ENCODE data around the gene PARP11.
A peak's percentile ranks its signal among the peaks of the same experiment; 100 is the strongest.

The PARP11 gene

GRCh38 chr12:3872800-3873636 lies at the start of gene PARP11:
Gene PARP11 (minus strand): TSS chr12:3873399. CDS start chr12:3873229, 170 bp downstream.
- DNase-seq: peak; percentile 81

GRCh38 chr12:3922033-3922432 lies 48.8 kb upstream of the PARP11 start:
- DNase-seq: no peak

DNA sequence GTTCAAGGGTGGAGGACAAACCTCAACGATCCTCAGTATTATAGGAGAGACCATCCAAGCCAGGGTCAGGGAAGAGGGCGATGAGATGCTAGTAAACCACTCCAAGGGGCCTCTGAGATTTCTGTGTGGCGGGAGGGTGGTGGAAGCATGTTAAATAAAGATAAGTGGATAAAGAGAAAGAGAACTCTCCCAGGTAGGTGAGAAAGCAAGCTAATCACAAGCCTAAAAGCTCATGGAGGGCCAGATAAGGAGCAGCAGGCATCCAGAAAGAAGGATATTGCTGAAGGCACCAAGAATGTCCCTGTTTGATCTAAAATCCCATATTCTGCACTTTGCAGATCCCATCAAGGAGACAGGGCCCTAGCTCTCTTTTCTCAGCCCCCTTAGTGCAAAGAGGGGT lies 48.3 kb upstream of the PARP11 start:
- no peak for DNase-seq

DNA sequence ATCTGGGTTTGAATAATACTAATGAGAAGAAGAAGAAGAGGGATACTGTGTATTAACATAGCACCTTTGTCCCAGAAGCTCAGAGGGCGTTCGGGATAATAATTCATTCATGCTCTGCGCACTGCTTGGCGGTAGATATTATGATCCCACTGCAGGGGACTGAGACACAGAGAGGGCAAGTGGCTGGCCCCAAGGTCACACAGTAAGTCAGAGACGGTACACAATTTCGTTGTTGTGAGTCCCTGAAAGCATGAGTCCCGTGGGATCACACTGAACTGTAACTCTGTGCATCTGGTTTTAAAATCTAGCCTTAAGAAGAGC lies 47.9 kb upstream of the PARP11 start:
- DNase-seq: no peak

DNA sequence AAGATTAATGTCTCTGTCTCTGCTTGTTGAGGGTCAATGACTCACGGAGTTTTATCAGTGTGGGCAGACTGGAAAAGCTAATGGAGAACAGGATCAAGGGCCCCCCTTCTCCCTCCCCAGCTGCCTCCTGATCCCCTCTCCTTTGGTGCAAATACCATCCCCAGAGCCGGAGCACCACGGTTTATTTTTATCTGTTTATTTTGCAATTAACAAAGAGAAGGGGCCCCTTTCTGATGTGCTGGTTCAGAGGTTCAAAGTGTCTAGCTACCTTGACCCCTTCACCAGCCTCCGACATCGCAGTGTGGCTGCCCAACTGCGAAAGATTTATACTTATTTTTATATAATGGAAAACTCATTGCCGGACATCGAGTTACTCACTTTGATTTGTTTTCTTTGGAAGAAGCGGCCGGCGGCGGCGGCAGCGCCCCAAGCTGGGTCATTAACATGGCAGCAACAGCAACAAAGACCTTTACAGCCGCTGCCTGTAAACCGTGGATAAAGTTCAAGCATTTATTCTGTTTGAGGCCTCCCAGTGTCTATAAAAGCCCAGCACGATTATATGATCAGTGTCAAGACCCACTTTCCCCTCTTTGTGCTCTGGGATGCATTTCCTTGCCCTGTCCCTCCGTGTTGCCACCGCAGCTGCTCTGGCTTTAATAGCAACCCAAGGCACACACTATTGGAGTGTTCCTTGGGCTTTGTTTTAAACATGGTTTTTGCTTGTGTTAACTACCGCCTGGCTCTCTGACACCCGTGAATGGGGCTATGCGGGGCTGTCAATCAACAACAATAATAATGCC lies 47.4 kb upstream of the PARP11 start:
- DNase-seq: no peak

- DNase-seq: no peak
Measured at GRCh38 chr12:3913278-3913677, 40.1 kb upstream of the PARP11 start.

DNA sequence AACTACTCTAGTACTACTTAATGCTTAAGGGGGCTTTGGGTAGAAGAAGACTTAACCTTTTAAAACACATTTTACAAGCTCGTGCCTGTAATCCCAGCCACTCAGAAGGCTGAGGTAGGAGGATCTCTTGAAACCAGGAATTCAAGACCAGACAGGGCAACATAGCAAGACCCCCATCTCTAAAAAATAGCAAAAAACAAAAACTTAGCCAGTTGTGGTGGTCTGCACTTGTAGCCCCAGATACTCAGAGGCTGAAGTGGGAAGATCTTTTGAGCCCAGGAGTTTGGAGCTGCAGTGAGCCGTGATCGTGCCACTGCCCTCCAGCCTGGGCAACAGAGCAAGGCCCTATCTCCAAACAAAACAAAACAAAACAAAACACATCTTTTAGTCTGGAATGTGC lies 39.7 kb upstream of the PARP11 start:
- DNase-seq: no peak

DNA sequence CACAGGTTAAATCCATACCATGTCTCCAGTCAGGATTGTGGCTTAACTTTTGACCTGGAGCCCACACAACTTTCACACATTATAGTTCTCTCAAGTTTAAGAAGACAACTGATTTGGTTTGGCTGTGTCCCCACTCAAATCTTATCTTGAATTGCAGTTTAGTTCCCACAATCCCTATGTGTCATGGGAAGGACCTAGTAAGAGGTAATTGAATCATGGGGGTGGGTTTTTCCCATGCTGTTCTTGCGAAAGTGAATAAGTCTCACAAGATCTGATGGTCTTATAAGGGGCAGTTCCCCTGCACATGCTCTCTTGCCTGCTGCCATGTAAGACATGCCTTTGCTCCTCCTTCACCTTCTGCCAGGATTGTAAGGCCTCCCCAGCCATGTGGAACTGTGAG lies 38.2 kb upstream of the PARP11 start:
- DNase-seq: no peak

- DNase-seq: no peak
Measured at GRCh38 chr12:3905664-3906063, 32.5 kb upstream of the PARP11 start.

DNA sequence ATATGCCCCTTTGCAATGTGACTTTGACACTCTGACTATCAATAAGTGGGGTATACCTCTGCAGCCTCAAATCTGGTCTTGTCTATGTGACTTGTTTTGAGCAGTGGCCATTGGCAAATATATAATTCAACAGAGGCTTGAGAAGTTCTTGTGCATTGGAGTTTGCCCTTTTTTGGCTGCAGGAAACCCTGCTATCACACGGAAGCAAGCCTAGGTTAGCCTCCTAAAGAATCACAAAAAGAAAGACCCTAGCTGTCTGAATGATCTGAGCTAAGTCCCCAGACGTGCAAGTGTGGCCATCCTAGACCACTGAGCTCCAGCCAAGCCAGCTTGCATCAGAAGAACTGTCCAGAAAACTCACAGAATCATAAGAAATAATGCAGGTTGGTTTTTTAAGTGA lies 31.8 kb upstream of the PARP11 start:
- DNase-seq: no peak

DNA sequence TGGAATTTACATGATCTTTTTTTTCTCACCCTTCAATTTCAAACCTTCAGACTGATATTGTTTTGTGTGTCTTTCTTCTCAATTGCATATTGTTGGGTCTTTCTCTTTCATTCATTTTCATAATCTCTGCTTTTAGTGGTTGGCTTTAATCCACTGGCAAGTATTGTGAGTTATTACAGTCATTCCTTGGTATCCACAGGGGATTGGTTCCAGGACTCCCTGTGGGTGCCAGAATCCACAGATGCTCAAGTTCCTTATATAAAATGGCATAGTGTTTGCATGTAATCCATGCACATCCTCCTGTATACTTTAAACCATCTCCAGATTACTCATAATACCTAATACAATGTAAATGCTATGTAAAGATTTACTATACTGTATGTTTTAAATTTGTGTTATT lies 29.7 kb upstream of the PARP11 start:
- DNase-seq: no peak

- no peak for DNase-seq
Measured at GRCh38 chr12:3901116-3901515, 27.9 kb upstream of the PARP11 start.

DNA sequence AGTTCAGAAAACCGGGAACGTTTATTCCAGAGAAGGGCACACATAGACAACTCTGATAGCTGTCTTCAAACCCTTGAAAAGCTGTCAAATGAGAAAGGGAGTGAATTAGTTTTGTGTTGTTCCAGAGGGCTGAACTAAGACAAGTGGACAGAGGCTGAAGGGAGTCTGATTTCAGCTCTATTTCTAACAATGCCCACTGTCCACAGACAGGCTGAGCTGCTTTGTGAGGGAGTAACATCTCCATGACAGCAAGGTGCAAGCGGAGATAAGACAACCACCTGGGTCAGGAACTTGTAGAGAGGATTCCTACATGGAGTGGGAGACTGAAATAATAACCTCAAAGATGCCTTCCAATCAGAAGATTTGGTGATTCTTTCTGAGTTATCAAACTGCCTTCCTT lies 25.6 kb upstream of the PARP11 start:
- DNase-seq: no peak

DNA sequence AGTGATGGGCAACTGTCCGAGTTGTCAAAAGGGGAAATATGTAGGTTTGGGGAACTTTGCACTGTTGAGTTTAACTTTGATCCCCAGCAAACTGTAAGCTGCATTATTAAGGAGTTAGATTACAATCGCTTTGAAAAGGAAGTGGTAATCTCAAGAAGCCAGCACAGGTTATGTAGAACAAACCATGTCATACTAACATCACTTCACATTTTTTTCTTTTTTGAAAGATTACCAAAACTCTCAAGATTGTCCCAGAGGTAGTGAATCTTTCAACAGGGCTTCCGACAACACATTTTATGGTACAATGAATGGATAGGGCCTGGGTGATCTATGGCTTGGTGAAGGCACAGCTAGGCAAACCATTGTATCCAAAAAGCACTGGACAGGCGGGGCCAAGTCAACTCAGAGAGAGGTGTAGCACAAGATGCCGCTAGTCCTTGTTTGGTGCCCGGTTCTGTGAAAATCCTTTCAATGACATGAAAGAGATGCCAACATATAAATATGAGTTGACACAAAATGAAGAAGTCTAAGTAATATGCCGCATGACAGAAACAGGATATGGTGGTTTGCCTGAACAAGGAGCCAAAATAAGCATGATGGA lies 24.3 kb upstream of the PARP11 start:
- DNase-seq: no peak

DNA sequence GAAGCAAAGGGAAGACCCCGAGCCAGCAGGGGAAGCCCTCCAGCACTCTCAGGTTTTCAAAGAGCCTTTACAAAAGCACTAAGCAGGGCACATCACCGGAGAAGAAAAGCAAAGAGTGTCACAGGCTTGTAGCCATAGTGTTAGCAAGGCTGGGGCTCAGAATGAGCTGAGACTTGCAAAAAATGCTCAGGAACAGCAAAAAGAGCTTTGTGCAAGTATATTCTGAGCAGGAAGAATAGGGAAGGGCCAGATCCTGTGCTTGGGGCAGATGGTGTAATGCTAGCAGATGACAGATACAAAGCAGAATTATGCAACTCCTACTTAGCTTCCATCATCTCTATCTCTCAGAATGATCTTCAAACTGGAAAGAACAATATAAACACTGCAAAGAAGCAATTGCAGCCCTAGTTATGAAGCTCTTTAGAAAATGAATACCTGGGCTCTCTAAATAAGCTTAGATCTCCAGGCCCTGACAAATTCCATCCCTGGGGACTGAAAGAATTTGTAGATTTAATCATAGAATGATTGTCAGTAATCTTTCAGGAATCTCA lies 23.7 kb upstream of the PARP11 start:
- DNase-seq: no peak

GRCh38 chr12:3896356-3896755 lies 23.2 kb upstream of the PARP11 start:
- DNase-seq: no peak

DNA sequence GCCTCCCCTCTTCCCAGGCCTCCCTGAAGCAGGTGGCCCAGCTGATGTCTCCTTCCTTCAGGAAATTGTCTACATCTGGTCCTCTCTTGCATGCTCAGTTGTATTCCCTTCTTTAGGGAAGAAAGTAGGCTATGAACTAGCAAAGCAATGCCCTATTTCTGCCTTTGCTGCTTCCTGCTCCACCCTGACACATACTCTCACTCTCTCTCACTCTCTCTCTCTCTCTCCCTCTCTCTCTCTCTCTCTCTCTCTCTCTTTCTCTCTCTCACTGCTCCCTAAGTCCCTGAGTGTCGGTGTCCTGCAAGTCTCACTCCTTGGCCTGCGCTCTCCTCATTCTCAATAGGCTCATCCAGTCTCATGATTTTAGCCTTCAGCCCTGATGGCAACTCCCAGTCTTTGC lies 19.4 kb upstream of the PARP11 start:
- DNase-seq: no peak

- DNase-seq: no peak
Measured at GRCh38 chr12:3891201-3891600, 18.0 kb upstream of the PARP11 start.

GRCh38 chr12:3888659-3889058 lies 15.5 kb upstream of the PARP11 start:
- DNase-seq: no peak

- DNase-seq: no peak
Measured at GRCh38 chr12:3885277-3886094, 12.3 kb upstream of the PARP11 start.

DNA sequence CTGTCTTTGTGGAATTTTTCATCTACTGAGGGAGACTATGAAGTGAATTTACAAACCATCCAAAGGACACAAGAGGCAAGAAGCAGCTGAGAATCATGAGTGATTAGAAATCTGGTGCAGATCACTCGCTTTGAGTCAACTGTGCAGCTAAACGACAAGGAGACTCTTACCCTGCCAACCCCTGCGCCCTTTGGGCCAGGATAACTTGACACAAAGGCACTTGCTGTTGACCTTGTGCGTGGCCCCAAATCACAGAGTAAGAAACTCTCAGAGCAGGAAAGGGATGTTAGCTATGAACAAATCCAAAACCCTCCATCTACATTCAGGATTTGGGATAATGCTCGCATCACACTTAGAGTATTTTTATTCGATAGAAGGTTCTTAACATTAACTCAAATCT lies 11.5 kb upstream of the PARP11 start:
- DNase-seq: no peak

DNA sequence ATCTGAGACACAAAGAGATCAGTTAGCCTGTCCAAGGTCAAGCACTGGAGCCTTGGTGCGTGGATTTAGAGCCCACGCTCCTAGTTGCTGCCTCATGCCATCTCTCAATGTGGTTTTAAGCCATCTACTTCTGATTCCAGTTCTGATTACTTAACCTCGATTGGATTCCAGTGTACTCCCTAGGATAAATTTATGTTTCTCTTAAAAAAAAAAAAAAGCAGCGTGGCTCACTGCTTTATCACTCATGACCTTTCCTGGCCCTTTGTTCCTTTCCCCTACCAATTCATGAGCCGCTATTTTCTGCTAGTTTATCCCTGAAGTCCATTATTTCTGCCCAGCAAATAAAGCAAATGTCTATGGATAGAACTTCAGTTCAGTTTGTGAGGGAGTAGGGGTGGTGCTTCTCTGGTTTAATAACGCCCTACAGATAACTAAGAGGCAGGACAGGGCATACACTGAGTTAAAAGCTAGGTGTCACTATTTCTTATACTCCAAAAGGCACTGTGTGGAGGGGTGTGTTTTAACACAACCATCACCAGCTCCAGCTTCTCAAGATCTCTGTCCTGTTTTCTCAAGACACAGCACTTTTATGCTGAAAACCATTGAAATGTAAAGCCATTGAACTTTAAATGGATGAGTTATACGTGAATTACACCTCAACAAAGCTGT lies 9.8 kb upstream of the PARP11 start:
- DNase-seq: no peak

All from NK-92 treated with Interleukin-12 subunit alpha and Interleukin-12 subunit beta, amount 100 ng/mL, for 24 hours (cell line).